GM18873 (cell line): ENCODE results near the gene ZNF221.
"Not testable (repeated sequence)": the region's sequence is repeated elsewhere in the genome, so short reads cannot be mapped to it uniquely, and the experiment has no call there.

Source experiments
- ATAC-seq: cut with Tn5 transposase; IDR thresholded peaks from one replicate; pipeline ENCODE4 v1.9.1; 2021; ENCODE audit warnings: mild to moderate bottlenecking, moderate library complexity, moderate number of reproducible peaks; ENCODE audit not compliant: unreplicated experiment, low FRiP score

Gene ZNF221

DNA sequence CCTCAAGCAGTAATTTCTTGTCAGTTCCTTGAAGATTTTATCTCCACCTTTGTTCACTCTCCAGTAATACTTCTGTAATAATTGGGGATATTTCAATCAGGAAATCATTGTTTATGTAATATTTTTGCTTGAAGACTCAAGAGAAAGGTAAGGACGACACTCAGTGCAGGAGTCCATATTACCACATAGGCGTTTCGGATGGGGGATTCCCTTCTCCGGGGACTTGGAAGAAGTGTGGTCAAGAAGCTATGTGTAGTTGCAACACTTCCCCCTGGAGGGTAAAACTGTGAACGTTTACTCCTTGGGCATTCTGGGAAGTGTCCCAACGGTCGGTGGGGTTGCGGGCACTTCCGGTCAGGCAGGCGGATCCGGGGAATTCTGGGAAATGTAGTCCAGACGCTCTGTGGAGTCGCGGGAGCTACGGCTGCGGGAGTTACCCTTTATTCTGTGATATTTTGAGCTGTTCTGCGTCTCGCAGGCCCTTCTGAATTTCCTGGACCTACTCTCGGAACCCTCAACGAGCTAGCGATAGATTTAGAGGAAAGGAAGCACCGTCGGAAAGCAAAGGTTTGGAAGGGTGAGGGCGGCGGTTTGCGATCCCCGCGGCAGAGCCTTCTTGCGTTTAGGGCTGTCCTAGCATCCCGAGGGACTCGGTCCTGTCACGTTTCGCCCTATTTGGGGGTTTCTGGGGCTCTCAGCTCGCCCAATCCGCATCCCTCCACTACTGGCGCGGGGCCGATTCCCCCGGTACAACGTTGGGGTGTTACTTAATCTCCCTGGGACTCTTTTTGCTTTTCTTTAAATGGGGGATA is at the start of gene ZNF221:
Gene ZNF221 (plus strand): TSS at position 395 of the 812 bp plus-strand sequence. CDS start 11,499 bp downstream, outside the sequence.
- peak; percentile 82 for ATAC-seq

- ATAC-seq, result no peak
Measured at GRCh38 chr19:43901395-43902390, 49.3 kb upstream of the ZNF221 start.

- no peak for ATAC-seq
Measured at GRCh38 chr19:43902399-43902798, 48.6 kb upstream of the ZNF221 start.

DNA sequence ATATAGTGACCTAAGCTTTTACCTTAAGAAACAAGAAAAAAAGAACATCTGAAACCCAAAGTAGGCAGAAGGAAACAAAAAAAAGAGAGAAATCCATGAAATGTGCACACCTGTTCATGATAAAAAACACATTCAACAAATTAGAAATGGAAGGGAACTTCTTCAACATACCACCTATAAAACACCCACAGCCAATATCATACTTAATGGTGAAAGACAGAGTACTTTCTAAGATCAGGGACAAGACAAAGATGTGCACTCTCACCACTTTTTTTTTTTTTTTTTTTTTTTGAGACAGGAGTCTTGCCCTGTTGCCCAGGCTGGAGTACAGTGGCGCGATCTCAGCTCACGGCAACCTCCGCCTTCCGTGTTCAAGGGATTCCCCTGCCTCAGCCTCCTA is 45.1 kb upstream of the ZNF221 start:
- no peak for ATAC-seq

- no peak for ATAC-seq
Measured at GRCh38 chr19:43906774-43907173, 44.3 kb upstream of the ZNF221 start.

GRCh38 chr19:43908659-43909058 is 42.4 kb upstream of the ZNF221 start:
- ATAC-seq, result no peak

- no peak for ATAC-seq
Measured at GRCh38 chr19:43910884-43911283, 40.1 kb upstream of the ZNF221 start.

DNA sequence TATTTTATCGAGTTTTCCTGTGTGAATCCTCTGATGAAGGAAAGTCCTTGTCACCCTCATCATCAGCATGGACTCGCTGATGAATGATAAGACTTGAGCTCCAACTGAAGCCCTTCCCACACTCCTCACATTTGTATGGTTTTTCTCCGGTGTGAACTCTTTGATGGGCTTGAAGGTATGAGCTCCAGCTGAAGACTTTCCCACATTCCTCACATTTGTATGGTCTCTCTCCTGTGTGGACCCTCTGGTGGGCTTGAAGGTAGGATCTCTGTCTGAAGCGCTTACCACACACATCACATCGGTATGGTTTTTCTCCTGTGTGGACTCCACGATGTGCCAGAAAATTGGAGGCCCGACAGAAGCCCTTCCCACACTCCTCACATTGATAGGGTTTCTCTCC is 37.6 kb upstream of the ZNF221 start:
- no peak for ATAC-seq

- ATAC-seq, result no peak
Measured at GRCh38 chr19:43914051-43914450, 37.0 kb upstream of the ZNF221 start.

DNA sequence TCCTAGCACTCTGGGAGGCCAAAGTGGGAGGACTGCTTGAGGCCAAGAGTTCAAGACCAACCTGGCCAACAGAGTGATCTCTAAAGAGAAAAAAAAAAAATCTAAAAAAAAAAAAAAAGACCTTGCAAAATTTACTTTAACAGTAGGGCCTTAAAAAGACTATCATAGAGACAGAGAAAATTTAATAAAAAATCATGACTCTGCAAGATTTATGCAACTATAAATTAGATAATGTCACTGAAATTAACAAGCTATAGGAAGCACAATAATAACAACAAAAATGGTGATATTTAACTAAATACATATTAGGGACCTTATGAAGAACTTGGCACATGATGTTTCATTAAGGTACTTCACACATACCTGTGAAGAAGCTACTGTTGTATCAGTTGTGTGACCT is 27.2 kb upstream of the ZNF221 start:
- ATAC-seq, result no peak

DNA sequence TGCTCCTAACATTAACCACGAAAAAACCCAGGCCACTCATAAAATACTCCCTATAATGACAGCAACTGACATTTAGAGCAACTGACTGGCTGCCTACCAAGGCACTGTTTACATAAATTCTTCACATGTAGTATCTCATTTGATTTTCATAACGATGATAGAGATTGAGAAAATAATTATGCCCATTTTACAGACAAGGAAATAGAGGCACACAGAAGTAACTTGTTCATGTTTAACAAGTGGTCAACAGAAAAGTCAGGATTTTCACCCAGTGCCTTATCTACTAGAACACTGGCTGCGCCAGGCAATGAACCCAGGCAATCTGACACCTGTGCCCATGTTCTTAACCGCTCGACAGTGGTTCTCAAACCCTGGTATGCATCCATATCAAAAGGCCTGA is 22.2 kb upstream of the ZNF221 start:
- ATAC-seq, result no peak

GRCh38 chr19:43934055-43934984 is 16.7 kb upstream of the ZNF221 start:
- no peak for ATAC-seq

DNA sequence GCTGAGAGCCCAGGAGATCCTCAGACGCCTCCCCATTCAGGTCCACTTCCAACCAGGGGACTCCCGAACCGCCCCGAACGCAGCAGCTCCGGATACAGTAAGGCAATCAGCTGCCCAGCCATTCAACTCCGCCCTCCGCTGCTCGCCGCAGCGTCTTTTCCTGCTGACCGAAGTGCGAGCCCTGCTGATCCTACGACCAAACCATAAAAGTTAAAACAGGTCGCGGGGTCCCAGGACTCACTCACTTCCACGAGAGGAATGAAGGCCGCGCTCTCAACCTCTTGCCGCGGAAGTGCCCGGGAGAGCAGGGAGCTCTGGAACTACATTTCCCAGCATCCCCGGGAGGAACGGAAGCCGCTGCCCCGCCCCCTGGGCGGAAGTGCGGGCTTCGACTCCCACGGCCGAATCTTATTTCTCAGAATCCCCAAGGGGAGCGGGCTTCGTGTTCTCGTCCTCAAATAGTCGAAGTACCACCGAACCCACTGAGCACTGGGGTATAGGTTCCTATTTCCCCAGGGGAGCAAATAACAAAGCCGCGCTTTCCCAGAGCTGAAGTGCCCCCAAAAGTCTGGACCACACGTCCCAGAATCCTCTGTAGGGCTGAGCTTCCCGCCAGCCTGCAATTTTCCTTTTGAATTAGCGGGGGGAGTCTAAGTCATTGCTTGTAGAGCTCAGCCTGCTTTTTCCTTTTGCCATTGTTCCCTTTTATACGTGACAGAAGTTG is 15.9 kb upstream of the ZNF221 start, which contains the start of gene ZNF45:
Gene ZNF45 (minus strand): TSS at position 298 of the 724 bp plus-strand sequence. CDS start 13,097 bp downstream, outside the sequence.
- ATAC-seq, result peak; percentile 60

GRCh38 chr19:43936188-43936587 is 14.8 kb upstream of the ZNF221 start:
- ATAC-seq, result no peak

GRCh38 chr19:43939557-43940260 is 11.3 kb upstream of the ZNF221 start:
- no peak for ATAC-seq

DNA sequence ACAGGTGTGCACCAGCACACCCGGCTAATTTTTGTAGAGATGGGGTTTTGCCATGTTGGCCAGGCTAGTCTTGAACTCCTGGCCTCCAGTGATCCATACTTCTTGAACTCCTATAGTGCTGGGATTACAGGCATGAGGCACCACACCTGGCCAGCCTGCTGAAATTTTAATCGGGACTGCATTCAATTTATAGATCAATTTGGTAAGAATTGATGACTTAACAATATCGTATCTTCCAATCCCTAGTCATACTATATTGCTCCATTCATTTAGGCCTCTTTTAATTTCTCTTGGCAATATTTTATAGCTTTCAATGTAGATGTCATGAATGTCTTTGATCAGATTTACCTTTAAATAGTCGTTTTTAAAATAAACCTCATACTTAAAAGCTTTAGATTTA is 10.3 kb upstream of the ZNF221 start:
- ATAC-seq, result no peak

GRCh38 chr19:43941209-43941608 is 9.8 kb upstream of the ZNF221 start:
- no peak for ATAC-seq

DNA sequence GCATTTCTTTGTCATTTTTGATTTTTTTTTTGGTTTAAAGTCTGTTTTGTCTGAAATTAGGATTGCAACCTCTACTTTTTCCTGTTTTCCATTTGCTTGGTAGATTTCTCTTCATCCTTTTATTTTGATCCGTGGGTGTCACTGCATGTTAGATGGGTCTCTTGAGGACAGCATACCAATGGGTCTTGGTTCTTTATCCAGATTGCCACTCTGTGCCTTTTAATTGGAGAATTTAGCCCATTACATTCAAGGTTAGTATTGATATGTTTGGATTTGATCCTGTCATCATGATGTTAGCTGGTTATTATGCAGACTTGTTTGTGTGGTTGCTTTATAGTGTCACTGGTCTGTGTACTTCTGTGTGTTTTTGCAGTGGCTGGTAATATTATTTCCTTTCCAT is 3.6 kb upstream of the ZNF221 start:
- ATAC-seq, result not testable (repeated sequence)

DNA sequence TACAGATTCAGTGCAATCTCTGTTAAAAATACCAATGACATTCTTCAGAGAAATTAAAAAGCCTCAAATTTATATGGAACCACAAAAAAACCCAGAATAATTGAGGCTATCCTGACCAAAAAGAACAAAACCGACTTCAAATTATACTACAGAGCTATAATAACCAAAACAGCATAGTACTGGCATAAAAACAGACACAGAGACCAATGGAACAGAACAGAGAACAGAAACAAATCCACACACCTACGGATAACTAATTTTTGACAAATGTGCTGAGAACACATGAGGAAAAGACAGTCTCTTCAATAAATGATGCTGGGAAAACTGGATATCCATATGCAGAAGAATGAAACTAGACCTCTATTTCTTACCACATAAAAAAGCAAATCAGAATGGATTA is 1.2 kb upstream of the ZNF221 start:
- not testable (repeated sequence) for ATAC-seq
